ENCODE data around the gene NKAIN4.

Gene NKAIN4

GRCh38 chr20:63268256-63268655, 14.0 kb upstream of the NKAIN4 start:
- no peak overlapping the region for H3K4me2 ChIP-seq (ENCODE audit: low read length)
- no peaks in the 10 kb centered on the region for H3K9me3 ChIP-seq (ENCODE audit: control insufficient read depth, insufficient read depth, low read length)
- H3F3A ChIP-seq (ENCODE audit: control insufficient read depth, insufficient read depth), result no peaks in the 10 kb centered on the region
- no peak overlapping the region for H3K4me3 ChIP-seq (ENCODE audit: low read length)
- H3K79me2 ChIP-seq (ENCODE audit: control insufficient read depth, low read length), result peaks cover 7% of the 10 kb centered on the region
- H3K9me2 ChIP-seq (replicated peaks; ENCODE audit: control insufficient read depth, low read length), result no peaks in the 10 kb centered on the region
- H3K27ac ChIP-seq (ENCODE audit: low read depth, low read length), result no peak overlapping the region
- no peaks in the 10 kb centered on the region for H4K20me1 ChIP-seq (ENCODE audit: control insufficient read depth, insufficient read depth, low read depth, low read length)
- no peaks in the 10 kb centered on the region; the same call in 1 of the 2 replicates for H3K27me3 ChIP-seq (ENCODE audit: control insufficient read depth, low read length)
- TF ChIP-seq EZH2phosphoT487 (IDR thresholded peaks at IDR 0.05; ENCODE audit: borderline replicate concordance, low read length), result no peak
- no peak for TF ChIP-seq CTCF (IDR thresholded peaks at IDR 0.05; ENCODE audit: low read depth, low read length, poor library complexity, severe bottlenecking)
- H3K4me1 ChIP-seq (ENCODE audit: control insufficient read depth, low read length), result peaks cover 5% of the 10 kb centered on the region
- no peaks in the 10 kb centered on the region for H3K36me3 ChIP-seq (ENCODE audit: control insufficient read depth, low read length)

- Histone ChIP-seq H3K79me2 (ENCODE audit: control insufficient read depth, low read length) (peaks cover 1% of the 10 kb centered on the region), H3K4me3 (ENCODE audit: low read length) (no peak overlapping the region), H3K4me2 (ENCODE audit: low read length) (no peak overlapping the region), H3K9me3 (ENCODE audit: control insufficient read depth, insufficient read depth, low read length) (no peaks in the 10 kb centered on the region), H4K20me1 (ENCODE audit: control insufficient read depth, insufficient read depth, low read depth, low read length) (no peaks in the 10 kb centered on the region), H3K9me2 (replicated peaks; ENCODE audit: control insufficient read depth, low read length) (no peaks in the 10 kb centered on the region), H3K4me1 (ENCODE audit: control insufficient read depth, low read length) (peaks cover 5% of the 10 kb centered on the region), H3F3A (ENCODE audit: control insufficient read depth, insufficient read depth) (no peaks in the 10 kb centered on the region), H3K36me3 (ENCODE audit: control insufficient read depth, low read length) (no peaks in the 10 kb centered on the region), H3K27ac (ENCODE audit: low read depth, low read length) (no peak overlapping the region), H3K27me3 (ENCODE audit: control insufficient read depth, low read length) (no peaks in the 10 kb centered on the region; the same call in 1 of the 2 replicates)
- TF ChIP-seq CTCF (IDR thresholded peaks at IDR 0.05; ENCODE audit: low read depth, low read length, poor library complexity, severe bottlenecking) (no peak), EZH2phosphoT487 (IDR thresholded peaks at IDR 0.05; ENCODE audit: borderline replicate concordance, low read length) (no peak)
Measured at GRCh38 chr20:63267691-63268090, 13.4 kb upstream of the NKAIN4 start.

GRCh38 chr20:63265891-63266515, 11.7 kb upstream of the NKAIN4 start:
- H3K9me3 ChIP-seq (ENCODE audit: control insufficient read depth, insufficient read depth, low read length), result no peaks in the 10 kb centered on the region

More at GRCh38 chr20:63265891-63266515, 11.7 kb upstream of the NKAIN4 start:
- Histone ChIP-seq H3K4me1 (ENCODE audit: control insufficient read depth, low read length) (no peaks in the 10 kb centered on the region), H3K27ac (ENCODE audit: low read depth, low read length) (no peak overlapping the region), H3K79me2 (ENCODE audit: control insufficient read depth, low read length) (no peaks in the 10 kb centered on the region), H3K9me2 (replicated peaks; ENCODE audit: control insufficient read depth, low read length) (no peaks in the 10 kb centered on the region), H3K36me3 (ENCODE audit: control insufficient read depth, low read length) (no peaks in the 10 kb centered on the region), H3K27me3 (ENCODE audit: control insufficient read depth, low read length) (no peaks in the 10 kb centered on the region; the same call in 1 of the 2 replicates), H4K20me1 (ENCODE audit: control insufficient read depth, insufficient read depth, low read depth, low read length) (no peaks in the 10 kb centered on the region), H3K4me3 (ENCODE audit: low read length) (no peak overlapping the region), H3F3A (ENCODE audit: control insufficient read depth, insufficient read depth) (no peaks in the 10 kb centered on the region), H3K4me2 (ENCODE audit: low read length) (no peak overlapping the region)
- TF ChIP-seq EZH2phosphoT487 (IDR thresholded peaks at IDR 0.05; ENCODE audit: borderline replicate concordance, low read length) (no peak), CTCF (IDR thresholded peaks at IDR 0.05; ENCODE audit: low read depth, low read length, poor library complexity, severe bottlenecking) (no peak)

Data from DOHH2 (cell line).